Measurements from ENCODE around the gene ZKSCAN4.

Gene ZKSCAN4

GRCh38 chr6:28205879-28206278 lies 46.2 kb downstream of the ZKSCAN4 start:
- TF ChIP-seq, protein P1, sequence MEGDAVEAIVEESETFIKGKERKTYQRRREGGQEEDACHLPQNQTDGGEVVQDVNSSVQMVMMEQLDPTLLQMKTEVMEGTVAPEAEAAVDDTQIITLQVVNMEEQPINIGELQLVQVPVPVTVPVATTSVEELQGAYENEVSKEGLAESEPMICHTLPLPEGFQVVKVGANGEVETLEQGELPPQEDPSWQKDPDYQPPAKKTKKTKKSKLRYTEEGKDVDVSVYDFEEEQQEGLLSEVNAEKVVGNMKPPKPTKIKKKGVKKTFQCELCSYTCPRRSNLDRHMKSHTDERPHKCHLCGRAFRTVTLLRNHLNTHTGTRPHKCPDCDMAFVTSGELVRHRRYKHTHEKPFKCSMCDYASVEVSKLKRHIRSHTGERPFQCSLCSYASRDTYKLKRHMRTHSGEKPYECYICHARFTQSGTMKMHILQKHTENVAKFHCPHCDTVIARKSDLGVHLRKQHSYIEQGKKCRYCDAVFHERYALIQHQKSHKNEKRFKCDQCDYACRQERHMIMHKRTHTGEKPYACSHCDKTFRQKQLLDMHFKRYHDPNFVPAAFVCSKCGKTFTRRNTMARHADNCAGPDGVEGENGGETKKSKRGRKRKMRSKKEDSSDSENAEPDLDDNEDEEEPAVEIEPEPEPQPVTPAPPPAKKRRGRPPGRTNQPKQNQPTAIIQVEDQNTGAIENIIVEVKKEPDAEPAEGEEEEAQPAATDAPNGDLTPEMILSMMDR (IDR thresholded peaks at IDR 0.05; ENCODE audit: insufficient read depth, low read depth, low read length, missing control alignments), result no peak
- H3K4me3 ChIP-seq (ENCODE audit: low read depth, low read length), result no peak overlapping the region
- DNase-seq (ENCODE audit: low read depth), result no peak

DNA sequence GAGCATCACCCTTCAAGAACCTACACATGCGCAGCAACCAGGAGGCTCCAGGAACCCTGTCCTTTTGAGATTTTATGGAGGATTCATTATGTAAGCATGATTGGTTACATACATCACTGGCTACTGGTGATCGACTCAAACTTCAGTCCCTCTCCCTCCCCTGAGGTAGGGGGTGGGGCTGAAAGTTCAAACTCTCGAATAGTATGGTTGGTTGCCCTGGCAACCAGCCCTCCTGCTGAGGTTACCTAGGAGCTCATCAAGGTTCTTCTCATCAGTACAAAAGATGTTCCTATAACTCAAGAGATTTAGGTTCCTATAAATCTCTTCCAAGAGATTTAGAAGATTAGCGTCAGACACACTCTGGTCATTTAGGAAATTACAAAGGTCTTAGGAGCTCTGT lies 48.9 kb downstream of the ZKSCAN4 start:
- DNase-seq (ENCODE audit: low read depth), result no peak
- no peak overlapping the region for H3K4me3 ChIP-seq (ENCODE audit: low read depth, low read length)
- TF ChIP-seq, protein P1 (IDR thresholded peaks at IDR 0.05; ENCODE audit: insufficient read depth, low read depth, low read length, missing control alignments), result no peak

DNA sequence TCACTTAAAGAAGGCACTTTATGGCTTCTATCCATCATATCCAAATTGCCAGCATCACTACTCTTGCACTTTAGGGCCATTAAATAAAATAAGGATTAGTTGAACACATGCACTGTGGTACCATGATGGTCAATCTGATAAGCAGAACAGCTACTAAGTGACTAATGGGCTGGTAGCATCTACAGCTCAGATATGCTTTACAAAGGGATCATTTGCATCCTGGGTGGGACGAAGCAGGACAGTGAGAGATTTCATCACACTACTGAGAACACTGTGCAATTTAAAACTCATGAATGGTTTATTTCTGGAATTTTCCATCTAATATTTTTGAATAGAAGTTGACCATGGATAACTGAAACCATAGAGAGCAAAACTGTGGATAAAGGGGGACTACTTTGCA lies 52.0 kb downstream of the ZKSCAN4 start:
- H3K4me3 ChIP-seq (ENCODE audit: low read depth, low read length), result no peak overlapping the region
- DNase-seq (ENCODE audit: low read depth), result no peak
- TF ChIP-seq, protein P1 (IDR thresholded peaks at IDR 0.05; ENCODE audit: insufficient read depth, low read depth, low read length, missing control alignments), result no peak

All from GM12865 (cell line).